Stomach (tissue), 4 donors: Measurements from ENCODE around the gene ZNF385C.

Experiments used
- EP300 ChIP-seq: sonication (generic); formaldehyde crosslinking; IDR thresholded peaks from one replicate; pipeline ENCODE4 v1.6.1; 2017; ENCODE audit warnings: antibody characterized with exemption
- POLR2A ChIP-seq, 4 donors: fragments of 450-650 bp; IDR thresholded peaks; one replicate each; pipeline ENCODE4 v1.6.1; 2016; ENCODE audit warnings: antibody characterized with exemption in 4 of 4, control low read depth in 2 of 4, mild to moderate bottlenecking in 1 of 4, moderate library complexity in 1 of 4
- POLR2AphosphoS5 ChIP-seq, 3 donors: sonication (generic); formaldehyde crosslinking; IDR thresholded peaks; one replicate each; pipeline ENCODE4 v1.6.1; 2016; ENCODE audit warnings: antibody characterized with exemption in 3 of 3
- TF ChIP-seq, protein P1 (sequence below), 7 experiments: fragments of 450-650 bp in 4 of 7; fragments of 200-600 bp in 3 of 7; sonication (generic) in 3 of 7; IDR thresholded peaks; one replicate each; pipeline ENCODE4 v1.5.1; 2016 to 2019; ENCODE audit warnings: antibody characterized with exemption in 7 of 7, control low read depth in 2 of 7, mild to moderate bottlenecking in 1 of 7

DNA sequence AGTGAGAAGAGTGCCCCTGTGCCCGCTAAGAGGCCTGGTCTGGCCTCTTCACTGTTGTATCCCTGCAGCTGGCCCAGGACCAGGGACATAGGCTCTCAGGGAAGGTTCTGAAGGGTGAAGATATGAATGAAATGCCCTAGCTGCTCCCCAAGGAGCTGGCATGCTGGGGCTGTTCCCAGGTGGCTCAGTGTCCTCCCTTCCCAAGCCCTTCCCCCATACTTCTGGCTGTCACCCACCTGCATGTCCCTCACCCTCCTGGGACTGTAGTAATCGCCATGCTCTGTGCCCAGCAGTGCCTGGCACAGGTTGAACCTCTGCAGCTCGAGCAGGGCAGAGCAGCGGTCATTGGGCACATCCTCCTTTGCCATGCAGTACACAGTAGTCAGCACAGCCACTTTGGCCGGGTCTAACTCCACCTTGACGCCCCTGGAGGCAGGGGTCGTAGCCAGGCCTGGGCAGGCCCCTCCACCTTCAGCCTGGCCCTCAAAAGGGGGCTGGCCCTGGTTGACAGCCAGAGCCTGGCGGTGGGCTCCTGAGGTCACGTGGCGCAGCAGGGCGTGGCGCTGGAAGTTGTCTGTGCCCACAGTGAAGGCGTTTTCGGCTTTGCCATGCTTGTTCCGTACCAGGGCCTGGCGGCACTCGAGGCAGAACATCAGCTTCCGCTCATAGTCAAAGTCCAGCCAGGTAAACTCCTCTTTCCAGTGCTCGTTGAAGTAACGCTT lies 55.5 kb downstream of the ZNF385C start:
- TF ChIP-seq POLR2AphosphoS5 (IDR thresholded peaks at IDR 0.05) (no peak), POLR2A (IDR thresholded peaks at IDR 0.05) (no peak), EP300 (no peak)
- TF ChIP-seq, protein P1, sequence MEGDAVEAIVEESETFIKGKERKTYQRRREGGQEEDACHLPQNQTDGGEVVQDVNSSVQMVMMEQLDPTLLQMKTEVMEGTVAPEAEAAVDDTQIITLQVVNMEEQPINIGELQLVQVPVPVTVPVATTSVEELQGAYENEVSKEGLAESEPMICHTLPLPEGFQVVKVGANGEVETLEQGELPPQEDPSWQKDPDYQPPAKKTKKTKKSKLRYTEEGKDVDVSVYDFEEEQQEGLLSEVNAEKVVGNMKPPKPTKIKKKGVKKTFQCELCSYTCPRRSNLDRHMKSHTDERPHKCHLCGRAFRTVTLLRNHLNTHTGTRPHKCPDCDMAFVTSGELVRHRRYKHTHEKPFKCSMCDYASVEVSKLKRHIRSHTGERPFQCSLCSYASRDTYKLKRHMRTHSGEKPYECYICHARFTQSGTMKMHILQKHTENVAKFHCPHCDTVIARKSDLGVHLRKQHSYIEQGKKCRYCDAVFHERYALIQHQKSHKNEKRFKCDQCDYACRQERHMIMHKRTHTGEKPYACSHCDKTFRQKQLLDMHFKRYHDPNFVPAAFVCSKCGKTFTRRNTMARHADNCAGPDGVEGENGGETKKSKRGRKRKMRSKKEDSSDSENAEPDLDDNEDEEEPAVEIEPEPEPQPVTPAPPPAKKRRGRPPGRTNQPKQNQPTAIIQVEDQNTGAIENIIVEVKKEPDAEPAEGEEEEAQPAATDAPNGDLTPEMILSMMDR (IDR thresholded peaks at IDR 0.05), result no peak
